ENCODE measurements around the gene IPO8.
"Not testable (repeated sequence)": the region's sequence is repeated elsewhere in the genome, so short reads cannot be mapped to it uniquely, and the experiment has no call there.

Gene IPO8

GRCh38 chr12:30631740-30632139 lies 63.9 kb downstream of the IPO8 start:
- no peak for TF ChIP-seq CTCF (IDR thresholded peaks at IDR 0.05; ENCODE audit: low read depth, low read length)
- in situ Hi-C loops (cut with HindIII; ENCODE audit: low sequenced_read_pairs) = no loop called here
- H3K4me3 ChIP-seq (ENCODE audit: low read depth, low read length) = no peak overlapping the region
- no peak for DNase-seq (ENCODE audit: low read depth, low spot score)

GRCh38 chr12:30630979-30631285 lies 64.7 kb downstream of the IPO8 start:
- no peak for TF ChIP-seq CTCF (IDR thresholded peaks at IDR 0.05; ENCODE audit: low read depth, low read length)
- H3K4me3 ChIP-seq (ENCODE audit: low read depth, low read length) = no peak overlapping the region
- no peak for DNase-seq (ENCODE audit: low read depth, low spot score)
- in situ Hi-C loops (cut with HindIII; ENCODE audit: low sequenced_read_pairs) = no loop called here

GRCh38 chr12:30630076-30630978 lies 65.3 kb downstream of the IPO8 start:
- in situ Hi-C loops (cut with HindIII; ENCODE audit: low sequenced_read_pairs) = no loop called here
- no peak for TF ChIP-seq CTCF (IDR thresholded peaks at IDR 0.05; ENCODE audit: low read depth, low read length)
- peak; percentile 13 for DNase-seq (ENCODE audit: low read depth, low spot score)
- H3K4me3 ChIP-seq (ENCODE audit: low read depth, low read length) = no peak overlapping the region

GRCh38 chr12:30626847-30627246 lies 68.8 kb downstream of the IPO8 start:
- no peak overlapping the region for H3K4me3 ChIP-seq (ENCODE audit: low read depth, low read length)
- TF ChIP-seq CTCF (IDR thresholded peaks at IDR 0.05; ENCODE audit: low read depth, low read length) = no peak
- no peak for DNase-seq (ENCODE audit: low read depth, low spot score)
- in situ Hi-C loops (cut with HindIII; ENCODE audit: low sequenced_read_pairs) = no loop called here

GRCh38 chr12:30624009-30624408 lies 71.7 kb downstream of the IPO8 start:
- no peak for TF ChIP-seq CTCF (IDR thresholded peaks at IDR 0.05; ENCODE audit: low read depth, low read length)
- DNase-seq (ENCODE audit: low read depth, low spot score) = no peak
- in situ Hi-C loops (cut with HindIII; ENCODE audit: low sequenced_read_pairs) = no loop called here
- no peak overlapping the region for H3K4me3 ChIP-seq (ENCODE audit: low read depth, low read length)

- DNase-seq (ENCODE audit: low read depth, low spot score) = peak; percentile 55
- no peak overlapping the region for H3K4me3 ChIP-seq (ENCODE audit: low read depth, low read length)
- TF ChIP-seq CTCF (IDR thresholded peaks at IDR 0.05; ENCODE audit: low read depth, low read length) = no peak
- in situ Hi-C loops (cut with HindIII; ENCODE audit: low sequenced_read_pairs) = no loop called here
Measured at GRCh38 chr12:30622509-30622908, 73.2 kb downstream of the IPO8 start.

- H3K4me3 ChIP-seq (ENCODE audit: low read depth, low read length); in situ Hi-C loops (cut with HindIII; ENCODE audit: low sequenced_read_pairs); DNase-seq (ENCODE audit: low read depth, low spot score): not testable (repeated sequence)
Measured at GRCh38 chr12:30621663-30622241, 73.9 kb downstream of the IPO8 start.

Measured in astrocyte of the spinal cord (primary cell).